GM18909 (cell line): ENCODE measurements around the gene DUS1L.

Experiments
- ATAC-seq: cut with Tn5 transposase; IDR thresholded peaks from one replicate; pipeline ENCODE4 v1.9.1; 2021; ENCODE audit warnings: mild to moderate bottlenecking; ENCODE audit not compliant: unreplicated experiment, poor library complexity

Gene DUS1L

DNA sequence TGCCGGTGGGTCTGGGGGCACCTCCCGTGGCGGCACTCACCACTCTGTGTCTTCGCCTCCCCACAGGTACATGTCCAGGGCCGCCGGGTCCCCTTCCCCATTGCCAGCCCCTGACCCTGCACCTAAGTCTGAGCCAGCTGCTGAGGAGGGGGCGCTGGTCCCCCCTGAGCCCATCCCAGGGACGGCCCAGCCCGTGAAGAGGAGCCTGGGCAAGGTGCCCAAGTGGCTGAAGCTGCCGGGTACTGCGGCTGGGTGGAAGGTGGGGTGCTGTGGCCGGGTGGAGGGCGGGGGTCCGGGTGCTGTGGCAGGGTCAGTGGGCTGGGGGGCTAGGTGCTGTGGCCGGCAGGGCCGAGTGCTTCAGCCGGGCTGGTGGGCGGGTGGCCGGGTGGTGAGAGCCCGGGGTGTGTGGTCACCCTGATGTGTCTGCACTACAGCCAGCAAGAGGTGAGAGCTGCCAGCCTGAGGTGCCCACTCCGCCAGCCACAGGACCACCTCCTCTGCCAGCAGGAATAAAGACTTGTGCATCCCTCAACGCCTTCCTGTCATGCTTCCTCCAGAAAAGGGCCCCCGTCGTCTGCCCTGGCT lies 48.6 kb downstream of the DUS1L start:
- no peak for ATAC-seq

DNA sequence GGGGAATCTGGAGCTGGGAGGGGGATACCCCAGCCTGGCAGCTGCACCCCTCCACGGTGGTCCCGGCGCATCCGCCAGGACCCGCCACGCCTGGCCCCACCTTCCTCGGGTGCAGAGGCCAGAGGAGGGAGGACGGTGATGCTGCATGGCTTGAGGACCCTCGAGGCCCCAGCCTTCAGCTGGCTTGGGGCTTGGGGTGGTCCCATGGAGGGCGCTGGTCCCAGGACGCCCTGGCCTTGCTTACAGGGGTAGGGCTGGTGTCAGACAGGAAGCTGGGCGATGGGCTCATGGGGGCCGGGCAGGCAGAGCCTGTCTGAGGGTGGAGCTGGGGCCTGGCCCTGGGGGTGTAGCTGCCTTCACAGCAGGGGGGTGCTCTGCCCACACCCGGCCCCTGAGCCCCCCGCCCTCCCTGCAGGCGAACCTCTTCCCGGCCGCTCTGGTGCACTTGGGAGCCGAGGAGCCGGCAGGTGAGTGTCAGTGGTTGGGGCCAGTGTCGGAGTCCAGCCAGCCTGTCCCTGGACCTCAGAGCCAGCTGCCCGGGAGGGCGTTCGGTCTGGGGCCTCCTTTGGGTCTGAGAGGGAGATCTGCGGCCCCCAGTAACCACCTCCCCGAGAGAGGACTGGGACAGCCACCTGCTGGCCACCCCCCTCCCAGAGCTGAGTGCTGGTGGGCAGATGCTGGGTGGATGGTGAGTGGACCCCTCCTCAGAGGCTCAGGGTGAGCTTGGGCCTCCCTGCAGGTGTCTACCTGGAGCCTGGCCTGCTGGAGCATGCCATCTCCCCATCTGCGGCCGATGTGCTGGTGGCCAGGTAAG lies 49.3 kb downstream of the DUS1L start:
- ATAC-seq = no peak

DNA sequence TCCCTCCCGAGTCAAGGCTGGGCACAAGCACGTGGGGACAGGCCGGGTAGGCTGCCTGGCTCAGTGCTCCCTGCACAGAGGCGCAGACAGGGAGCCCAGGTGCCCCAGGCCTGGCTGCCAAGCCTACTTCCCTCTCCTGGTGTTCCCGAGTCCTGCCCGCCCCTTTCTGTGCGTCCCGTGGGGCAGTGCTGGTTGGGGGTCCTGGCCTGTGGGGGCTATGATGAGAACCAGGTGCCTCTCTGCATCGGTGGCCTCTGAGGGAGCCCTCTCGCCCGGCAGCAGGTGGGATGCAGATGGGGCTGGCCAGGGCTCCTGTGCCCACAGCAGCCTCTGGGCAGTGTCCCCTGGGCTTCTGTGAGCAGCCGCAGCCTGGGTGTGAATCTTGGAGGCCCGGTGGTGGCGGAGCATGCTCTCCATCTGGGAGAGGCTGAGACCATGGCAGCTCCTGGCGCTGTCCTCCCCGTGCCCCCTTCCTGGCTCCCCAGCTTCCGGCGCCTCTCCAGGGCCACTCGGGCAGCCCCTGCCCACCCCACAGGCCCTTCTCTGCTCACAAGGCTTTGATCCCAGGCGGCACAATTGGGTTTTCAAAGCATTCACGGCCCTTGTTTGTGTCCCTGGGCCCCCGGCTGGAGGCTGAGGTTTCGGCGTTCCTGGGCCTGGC lies 50.2 kb downstream of the DUS1L start:
- no peak for ATAC-seq

DNA sequence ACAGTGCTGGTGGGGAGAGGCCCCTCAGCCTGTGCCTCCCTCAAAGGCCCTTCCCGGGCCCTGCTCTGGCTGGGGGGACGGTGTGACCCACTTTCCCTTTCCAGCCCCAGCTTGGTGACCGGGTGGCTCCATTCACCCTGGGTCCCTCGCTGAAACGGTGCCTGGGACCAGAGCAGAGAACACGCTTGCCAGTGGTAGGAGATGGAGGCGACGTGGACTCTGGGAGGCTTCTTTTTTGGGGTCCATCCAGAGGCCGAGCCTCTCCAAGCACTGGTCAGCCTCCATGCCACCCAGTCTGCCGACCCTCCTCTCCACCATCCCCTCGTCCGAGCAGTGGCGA lies 50.7 kb downstream of the DUS1L start:
- no peak for ATAC-seq

DNA sequence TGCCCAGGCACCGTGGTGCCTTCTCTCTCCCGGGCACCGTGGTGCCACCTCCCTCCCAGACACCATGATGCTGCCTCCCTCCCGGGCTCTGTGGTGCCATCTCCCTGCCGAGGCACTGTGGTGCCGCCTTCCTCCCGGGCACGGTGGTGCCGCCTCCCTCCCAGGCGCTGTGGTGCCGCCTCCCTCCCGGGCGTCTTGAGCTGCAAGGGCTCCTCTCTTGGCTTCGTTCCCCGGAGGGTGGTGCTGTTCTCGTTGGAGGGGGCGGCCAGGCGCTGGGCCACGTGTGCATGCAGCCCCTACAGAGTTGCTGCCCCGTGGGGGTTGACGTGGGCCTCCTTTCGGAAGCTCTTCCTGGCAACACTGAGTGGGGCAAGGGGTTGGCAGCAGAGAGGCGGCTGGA lies 51.2 kb downstream of the DUS1L start:
- ATAC-seq = no peak

DNA sequence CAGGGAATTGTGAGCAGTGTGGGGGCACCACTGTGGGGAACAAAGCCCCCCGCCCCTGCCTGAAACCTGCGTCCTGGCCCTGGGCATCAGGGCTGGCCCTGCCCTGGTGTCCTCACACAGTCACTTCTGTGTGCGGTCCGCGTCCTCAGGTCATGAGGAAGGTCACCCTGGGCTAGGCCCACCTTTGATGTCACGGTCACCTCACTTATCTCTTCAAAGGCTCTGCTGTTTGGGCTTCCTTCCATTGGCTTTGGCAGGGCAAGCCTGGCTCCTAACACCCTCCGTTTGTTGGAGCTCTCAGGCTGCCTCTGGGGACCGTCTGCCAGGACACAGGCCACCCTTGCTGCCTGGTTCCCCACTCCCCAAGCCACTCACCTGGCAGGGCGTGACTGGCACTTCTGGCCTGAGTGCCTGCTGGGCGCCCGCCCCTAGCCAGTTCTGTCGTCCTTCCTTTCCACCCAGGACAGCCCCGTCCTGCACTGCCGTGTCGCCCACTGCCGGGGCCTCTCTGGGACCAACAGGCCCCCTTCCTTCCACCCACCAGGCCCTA lies 51.8 kb downstream of the DUS1L start:
- ATAC-seq = no peak

DNA sequence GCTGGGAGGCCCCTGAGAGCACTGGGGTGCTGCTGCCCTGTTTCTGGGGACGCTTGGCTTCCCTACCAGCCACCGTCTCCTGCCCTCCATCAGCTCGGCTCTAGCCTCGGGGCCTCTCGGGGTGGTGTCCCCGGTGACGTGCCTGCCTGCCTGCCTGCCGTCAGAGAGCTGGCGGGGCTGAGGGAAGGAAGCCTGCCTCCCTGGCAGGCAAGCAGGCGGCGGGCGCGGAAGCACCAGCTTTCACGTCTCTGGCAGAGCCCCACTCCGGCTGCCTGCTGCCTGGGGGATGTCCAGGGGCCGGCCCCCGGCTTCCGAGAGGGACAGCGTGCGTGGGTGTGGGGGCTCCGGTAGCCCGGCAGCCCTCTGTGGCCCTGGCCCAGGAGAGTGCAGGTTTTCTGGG lies 52.3 kb downstream of the DUS1L start:
- ATAC-seq = no peak

DNA sequence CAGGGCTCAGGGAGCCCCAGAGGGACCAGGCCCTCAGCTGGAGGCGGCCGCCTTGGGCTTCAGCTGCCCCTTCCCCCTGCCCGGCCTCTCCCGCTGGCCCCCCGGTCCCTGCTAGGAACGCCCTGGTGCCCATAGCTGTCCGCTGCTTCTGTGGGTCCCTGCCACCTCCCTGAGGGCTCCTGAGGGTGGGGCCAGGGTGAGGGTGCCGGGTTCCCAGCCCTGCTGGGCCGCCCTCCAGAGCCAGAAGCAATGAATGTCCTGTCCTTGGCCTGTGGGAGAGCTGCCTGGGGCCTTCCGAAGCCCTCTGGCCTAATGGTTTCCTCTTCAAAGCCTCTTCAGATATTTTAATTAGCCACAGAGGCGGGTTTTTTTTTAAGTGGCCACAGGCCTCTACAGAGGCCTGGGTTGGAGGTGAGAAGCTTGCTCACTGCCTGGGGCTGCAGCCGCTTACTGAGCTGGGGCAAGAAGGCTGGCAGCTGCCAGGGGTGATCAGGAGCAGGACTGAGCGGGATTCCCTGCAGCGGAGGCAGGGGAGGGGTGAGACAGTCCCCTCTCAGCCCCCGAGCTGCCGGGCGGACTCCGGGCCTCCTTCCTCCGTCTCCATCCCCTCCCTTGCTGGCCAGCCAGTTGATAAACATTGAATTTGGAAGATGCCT lies 52.8 kb downstream of the DUS1L start:
- no peak for ATAC-seq

DNA sequence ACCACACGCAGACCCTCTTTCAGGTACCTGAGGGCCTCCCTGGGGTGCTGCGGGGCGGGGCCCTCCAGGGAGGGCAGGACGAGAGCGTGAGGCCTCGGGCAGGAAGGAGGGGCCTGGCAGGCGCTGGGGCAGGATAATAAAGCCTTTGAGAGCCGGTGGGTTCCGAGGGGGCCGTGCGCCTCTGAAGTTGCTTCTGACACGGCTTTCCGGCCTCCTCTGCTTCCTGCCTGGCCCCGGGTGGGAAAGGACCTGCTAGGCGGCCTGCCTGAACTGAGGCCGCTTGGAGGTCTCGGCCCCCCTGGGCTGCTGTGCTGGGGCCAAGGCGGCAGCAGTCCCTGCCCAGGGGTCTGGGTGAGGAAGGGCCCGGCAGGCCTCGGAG lies 53.4 kb downstream of the DUS1L start:
- no peak for ATAC-seq

DNA sequence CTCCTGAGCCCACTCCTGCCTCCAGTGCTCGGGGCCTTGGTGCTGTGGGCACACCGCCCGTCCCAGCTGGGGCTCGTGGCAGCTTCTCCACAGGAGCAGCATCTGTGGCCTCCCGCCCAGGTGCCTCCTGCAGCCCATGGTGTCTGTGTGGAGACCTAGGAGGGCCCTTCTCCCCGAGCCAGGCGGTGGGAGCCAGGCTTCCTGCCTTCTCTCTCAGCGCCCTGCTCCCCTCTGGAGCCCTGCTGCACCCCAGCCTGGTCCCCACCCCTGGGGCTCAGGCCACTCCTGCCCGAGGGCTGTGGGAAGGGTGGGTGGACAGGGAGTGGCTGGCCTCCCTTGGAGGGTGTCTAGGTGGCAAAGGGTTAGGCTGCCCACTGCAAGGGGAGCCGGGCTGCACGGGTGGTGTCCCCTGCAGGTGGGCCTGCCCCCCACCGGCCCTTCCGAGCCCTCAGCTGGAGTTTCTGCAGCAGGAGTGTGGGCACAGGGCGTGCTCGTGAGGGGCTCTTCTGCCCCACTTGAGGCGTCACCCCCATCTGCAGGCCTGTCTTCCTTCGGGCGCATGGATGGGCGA lies 53.9 kb downstream of the DUS1L start:
- ATAC-seq = no peak

DNA sequence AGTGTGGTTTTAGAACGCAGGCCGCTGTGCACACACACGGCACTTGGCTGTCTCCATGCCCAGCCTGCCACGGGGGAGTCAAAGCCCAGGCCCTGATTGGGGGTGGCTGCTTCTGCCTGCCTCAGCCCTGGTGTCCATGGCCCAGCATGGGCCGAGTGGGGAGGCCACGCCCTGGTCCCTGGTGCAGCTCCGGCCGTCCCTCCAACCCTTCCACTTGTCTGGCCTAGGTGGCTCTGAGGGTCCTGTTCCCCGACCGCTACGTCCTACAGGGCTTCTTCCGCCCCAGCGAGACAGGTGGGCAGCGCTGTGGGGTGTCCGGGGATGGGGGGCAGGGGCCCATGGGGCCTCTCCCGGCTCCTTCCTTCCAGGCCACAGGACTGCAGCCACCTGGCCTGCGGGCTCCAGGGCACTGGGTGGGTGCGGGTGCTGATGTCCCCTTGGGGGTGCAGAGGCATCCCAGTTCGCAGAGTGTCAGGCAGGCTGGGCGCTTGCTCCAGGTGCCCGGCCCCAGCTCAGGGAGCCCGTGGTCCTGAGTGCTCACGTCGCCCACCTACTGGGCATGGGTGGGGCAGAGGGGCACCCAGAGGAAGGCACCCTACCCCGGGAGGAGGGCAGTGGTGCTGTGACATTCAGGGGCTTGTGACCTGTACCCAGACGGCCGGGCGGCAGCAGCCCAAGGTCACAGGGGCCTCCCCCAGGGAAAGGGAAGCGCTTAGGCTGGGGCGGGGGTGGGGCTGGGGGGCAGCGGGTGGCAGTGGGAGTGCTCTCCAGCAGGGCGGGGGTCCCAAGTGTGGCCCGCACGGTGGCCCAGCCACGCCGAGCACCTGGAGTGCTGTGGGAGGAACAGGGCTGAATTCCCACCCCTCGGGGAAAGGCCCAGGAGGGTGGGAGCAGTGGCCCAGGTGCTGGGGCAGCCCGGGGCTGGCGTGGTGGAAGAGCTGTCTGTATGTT lies 54.8 kb downstream of the DUS1L start:
- no peak for ATAC-seq

DNA sequence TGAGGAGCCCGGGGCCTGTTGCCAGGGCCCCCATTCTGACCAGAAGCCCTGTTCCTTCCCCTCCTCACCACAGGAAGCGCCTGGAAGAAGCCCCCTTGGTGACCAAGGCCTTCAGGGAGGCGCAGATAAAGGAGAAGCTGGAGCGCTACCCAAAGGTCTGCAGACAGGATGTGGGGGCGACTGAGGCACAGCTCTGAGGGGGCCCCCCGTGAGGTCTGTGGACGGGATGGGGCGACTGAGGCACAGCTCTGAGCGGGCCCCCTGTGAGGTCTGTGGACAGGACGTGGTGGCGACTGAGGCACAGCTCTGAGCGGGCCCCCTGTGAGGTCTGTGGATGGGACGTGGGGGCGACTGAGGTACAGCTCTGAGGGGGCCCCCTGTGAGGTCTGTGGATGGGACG lies 56.2 kb downstream of the DUS1L start:
- ATAC-seq = no peak

DNA sequence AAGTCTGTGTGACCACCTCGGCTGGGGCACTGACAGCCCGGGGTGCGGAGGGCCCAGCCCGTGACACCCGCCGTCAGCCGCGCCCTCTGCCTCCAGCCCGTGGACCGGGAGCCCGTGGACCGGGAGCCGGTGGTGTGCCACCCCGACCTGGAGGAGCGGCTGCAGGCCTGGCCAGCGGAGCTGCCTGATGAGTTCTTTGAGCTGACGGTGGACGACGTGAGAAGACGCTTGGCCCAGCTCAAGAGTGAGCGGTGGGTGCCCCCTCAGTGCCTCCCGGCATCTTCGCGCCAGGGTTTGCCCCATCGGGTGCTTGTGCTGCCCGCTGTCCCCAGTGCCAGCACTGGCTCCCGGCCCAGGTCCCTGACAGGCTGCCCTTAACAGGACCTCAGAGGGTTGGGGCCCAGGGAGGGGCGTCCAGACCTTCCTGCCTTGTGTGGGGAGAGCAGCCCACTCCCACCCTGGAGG lies 56.6 kb downstream of the DUS1L start:
- no peak for ATAC-seq

DNA sequence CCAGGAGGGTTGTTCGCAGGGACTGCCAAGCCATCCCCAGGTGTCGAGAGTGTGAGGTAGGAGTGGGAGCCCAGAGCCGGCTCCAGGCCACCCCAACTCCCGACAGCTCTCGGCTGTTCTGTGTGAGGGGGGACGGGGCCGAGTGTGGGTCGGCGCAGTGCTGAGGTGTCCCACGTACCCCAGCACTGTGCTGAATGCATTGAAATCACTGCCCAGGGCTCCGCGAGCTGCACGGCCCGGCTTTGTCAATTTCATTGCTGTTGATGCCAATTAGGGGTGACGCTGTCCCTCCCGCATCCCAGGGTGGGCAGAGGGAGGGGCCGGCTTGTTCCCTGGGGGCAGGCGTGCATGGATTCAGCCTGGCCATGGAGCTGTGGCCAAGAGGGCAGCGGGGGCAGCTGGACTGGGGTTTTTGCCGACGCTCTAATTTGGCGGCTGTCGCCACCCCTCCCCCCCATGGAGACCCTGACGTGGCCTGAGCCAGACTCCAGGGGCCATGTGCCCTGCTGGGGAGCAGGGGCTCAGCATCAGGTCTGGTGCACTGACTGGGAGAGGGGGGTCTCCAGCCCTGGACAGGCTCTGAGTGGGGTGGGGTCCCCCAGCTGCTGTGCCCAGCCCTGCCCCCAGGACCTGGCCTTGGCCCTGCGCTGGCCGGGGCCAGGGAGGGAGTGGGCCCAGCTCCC lies 57.2 kb downstream of the DUS1L start:
- no peak for ATAC-seq
